WTC11 (cell line): Measurements from ENCODE around the gene LFNG.

ENCODE experiments used
- ATF6 ChIP-seq: sonication (generic); formaldehyde crosslinking; IDR thresholded peaks from 2 replicates; pipeline ENCODE4 v1.8.1; 2023; ENCODE audit warnings: mild to moderate bottlenecking, missing genetic modification reagents
- CTCF ChIP-seq: fragments of 200-600 bp; IDR thresholded peaks from 2 replicates; pipeline ENCODE4 v1.8.0; 2022; ENCODE audit warnings: antibody characterized with exemption
- GRHL2 ChIP-seq: fragments of 250-450 bp; sonication (Bioruptor Pico); IDR thresholded peaks from 2 replicates; pipeline ENCODE4 v1.8.0; 2022; ENCODE audit warnings: mild to moderate bottlenecking, moderate library complexity; ENCODE audit not compliant: insufficient replicate concordance, severe bottlenecking
- SMAD3 ChIP-seq: sonication (generic); formaldehyde crosslinking; IDR thresholded peaks from 2 replicates; pipeline ENCODE4 v1.8.0; 2022; ENCODE audit warnings: missing genetic modification reagents, mild to moderate bottlenecking, borderline replicate concordance
- TEAD4 ChIP-seq: sonication (generic); formaldehyde crosslinking; IDR thresholded peaks from 2 replicates; pipeline ENCODE4 v1.8.0; 2022; ENCODE audit warnings: mild to moderate bottlenecking, missing genetic modification reagents

GRCh38 chr7:2476776-2477446 lies 42.7 kb upstream of the LFNG start:
- TF ChIP-seq TEAD4 (CRISPR knock-in tag) = no peak
- no peak for TF ChIP-seq CTCF
- no peak for TF ChIP-seq SMAD3
- no peak for TF ChIP-seq GRHL2 (CRISPR knock-in tag)
- TF ChIP-seq ATF6 = no peak
